ENCODE data around the gene ADSS1.
A peak's percentile ranks its signal among the peaks of the same experiment; 100 is the strongest.

ADSS1 gene

DNA sequence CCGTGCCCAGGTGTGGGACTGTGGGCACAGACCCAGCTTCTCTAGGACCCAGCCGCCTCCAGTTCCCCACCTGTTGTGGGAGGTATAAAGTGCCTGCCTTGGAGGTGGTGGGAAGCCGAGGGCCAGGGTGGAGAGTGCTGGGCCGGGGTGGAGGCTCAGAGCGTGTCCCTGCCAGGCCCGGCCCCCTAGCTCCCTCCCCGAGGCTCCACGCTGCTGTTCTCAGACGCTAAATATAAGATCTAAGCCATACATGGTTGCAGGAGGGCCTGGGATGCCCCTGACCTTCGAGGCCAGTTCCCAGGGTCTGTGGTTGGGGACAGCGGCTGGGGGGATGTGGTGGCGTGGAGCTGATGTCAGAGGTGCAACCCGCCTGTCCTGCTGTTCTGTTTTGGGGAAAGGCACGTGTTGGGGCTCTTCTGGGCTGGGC, 23.8 kb upstream of the ADSS1 start:
- DNase-seq: no peak

DNA sequence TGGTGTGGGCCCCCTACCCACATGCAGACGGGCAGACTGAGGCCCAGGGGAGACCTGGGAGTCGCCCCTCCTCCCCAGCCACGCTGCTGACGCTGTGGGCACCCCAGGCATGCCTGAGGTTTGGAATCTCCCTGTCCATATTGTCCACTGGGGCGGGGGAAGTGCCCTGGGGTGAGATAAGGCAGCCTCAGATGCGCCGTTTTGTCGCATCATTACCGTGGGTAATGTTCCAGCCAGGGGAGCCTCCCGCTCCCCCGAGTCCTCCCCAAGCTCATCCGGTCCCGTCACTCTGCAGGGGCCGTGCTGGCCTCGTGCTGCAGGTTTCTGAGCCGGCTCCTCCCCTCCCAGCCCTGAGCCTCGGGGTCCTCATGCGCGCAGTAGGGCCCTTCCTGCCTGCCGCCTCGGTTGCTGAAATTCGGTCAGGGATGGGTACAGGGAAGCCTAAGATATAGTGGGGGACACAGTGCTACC, 23.2 kb upstream of the ADSS1 start:
- DNase-seq: no peak

DNA sequence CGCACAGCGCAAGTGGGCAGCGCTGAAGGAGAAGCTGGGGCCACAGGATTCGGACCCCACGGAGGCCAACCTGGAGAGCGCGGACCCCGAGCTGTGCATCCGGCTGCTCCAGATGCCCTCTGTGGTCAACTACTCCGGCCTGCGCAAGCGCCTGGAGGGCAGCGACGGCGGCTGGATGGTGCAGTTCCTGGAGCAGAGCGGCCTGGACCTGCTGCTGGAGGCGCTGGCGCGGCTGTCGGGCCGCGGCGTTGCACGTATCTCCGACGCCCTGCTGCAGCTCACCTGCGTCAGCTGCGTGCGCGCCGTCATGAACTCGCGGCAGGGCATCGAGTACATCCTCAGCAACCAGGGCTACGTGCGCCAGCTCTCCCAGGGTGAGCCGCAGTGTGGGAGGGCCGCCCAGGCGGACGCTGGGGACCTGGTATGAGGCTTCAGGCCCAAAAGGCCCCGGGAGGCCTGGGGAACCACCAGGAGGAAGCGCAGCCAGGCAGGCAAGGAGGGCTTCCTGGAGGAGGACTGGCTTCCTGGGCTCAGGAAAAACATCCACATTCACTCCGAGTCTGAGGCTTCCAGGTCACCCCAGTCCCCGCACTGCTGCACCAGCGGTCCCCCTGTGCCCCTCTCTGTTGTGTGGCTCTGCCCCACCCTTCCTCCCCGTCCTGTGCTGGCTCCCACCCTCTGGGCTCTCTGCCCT, 22.5 kb upstream of the ADSS1 start:
- DNase-seq: no peak

DNA sequence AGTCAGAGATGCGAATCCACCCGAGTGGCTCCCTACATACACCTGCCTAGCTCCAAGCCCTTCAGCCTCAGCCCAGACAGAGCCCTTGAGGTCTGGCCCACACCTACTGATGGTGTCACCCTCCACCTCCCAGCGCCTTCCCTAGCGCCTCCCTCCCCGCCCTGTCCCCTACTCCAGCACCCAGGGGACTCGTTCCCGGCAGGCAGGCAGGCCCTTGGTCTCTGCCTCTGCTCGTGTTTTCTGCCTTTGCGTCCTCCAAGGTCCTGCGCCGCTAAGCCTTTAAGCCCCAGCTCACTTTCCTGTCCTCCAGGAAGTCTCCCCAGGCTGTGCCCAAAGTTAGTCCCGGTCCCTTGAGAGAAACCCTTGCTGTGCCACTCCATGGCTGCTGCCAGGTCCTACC, 21.9 kb upstream of the ADSS1 start:
- no peak for DNase-seq

DNA sequence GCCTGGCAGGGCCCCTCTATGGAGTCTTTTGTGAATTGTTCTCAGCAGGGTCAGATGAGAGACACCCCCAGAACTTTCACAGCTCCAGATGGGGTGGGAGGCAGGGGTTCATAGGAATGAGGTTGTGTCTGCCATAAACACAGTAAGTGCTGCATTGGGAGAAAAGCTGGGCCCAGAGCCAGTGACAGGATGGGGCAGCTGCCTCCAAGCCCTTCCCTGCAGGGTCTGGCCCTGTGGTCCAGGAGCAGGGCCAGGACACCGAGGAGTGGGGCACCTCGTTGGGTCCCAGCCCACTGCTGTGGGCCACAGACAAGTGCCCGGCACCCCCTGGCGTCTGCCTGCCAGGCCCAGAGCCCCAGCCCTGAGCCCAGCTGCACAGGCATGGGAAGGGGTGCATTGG, 21.4 kb upstream of the ADSS1 start:
- DNase-seq: no peak

DNA sequence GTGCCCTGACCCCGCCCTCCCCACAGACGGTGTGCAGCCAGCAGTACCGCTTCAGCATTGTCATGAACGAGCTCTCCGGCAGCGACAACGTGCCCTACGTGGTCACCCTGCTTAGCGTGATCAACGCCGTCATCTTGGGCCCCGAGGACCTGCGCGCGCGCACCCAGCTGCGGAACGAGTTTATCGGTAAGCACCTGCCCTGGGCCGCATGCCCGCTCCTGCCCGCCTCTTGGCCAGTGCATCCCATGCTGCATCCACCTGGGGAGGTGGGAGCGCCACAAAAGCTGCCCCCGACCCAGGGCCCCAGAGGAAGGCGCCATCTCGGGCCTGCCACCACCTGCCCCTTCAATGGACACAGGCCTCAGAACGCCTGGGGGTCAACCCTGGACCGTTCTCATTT, 20.8 kb upstream of the ADSS1 start:
- DNase-seq: no peak

DNA sequence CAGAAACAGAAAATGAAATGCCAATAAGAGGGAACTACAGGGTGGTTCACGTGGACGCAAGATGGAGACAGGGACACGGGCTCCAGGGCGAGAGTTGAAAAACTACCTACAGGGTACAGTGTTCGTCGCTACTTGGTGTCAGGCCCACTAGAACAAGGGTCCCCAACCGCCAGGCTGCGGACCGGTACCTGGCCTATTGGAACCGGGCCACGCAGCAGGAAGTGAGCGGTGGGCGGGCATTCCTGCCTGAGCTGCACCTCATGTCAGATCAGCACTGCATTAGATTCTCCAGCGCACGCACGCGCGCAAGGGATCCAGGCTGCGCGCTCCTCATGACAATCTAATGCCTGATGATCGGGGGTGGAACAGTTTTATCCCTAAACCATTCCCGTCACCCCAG, 19.8 kb upstream of the ADSS1 start:
- no peak for DNase-seq

DNA sequence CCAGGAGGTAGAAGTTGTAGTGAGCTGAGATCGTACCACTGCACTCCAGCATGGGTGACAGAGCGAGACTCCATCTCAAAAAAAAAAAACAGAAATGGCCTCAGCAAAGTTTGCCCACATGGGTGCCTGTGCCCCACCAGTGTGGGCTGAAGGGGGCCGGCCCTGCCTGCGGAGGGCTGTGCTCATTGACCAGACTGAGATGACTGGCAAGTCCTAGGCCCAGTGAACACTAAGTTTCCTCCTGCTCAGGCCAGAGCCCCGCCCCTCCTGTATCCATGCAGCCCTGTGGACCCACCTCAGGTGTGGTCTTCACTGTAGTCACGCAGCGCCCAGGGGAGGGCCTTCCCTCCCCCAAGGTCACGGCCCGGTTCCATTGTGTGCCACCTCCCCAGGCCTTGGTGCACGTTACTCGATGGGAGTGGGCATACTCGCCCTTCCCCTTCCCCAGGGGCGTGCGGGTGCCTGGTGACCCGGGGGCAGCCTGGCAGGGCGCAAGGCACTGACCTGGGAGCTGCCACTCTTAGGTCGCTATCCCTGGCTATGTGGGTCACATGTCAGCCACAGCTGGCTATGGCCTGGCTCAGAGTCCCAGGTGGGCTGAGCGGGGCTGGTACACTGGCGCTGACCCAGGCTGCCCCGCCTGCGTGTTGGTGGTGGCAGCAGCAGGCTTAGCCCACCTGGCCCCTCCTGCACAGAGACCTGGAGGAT, 18.5 kb upstream of the ADSS1 start:
- DNase-seq: peak; percentile 28

DNA sequence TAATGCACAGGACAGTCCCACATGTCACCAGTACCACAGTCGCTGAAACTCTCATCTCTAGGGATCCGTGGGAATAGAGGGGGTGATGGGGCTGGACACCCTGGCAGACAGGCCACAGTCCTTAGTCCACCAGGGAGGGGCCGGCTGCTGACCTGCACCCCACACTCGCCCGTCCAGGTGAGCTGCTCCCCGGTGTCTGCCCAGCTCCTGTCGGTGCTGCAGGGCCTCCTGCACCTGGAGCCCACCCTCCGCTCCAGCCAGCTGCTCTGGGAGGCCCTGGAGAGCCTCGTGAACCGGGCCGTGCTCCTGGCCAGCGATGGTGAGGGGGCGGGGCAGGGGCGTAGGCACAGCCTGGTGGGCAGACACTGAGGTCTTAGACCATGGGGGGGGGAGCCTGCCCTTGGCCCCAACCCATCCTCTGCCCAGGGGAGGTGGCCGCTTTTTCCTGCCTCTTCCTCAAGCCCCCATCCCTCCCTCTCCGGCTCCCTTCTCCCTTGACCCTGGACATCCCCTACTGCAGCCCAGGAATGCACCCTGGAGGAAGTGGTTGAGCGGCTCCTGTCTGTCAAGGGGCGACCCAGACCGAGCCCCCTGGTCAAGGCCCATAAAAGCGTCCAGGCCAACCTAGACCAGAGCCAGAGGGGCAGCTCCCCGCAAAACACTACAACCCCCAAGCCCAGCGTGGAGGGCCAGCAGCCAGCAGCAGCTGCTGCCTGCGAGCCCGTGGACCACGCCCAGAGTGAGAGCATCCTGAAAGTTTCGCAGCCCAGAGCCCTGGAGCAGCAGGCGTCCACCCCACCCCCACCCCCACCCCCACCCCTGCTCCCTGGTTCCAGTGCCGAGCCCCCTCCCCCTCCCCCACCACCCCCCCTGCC, 17.1 kb upstream of the ADSS1 start:
- DNase-seq: peak; percentile 26

DNA sequence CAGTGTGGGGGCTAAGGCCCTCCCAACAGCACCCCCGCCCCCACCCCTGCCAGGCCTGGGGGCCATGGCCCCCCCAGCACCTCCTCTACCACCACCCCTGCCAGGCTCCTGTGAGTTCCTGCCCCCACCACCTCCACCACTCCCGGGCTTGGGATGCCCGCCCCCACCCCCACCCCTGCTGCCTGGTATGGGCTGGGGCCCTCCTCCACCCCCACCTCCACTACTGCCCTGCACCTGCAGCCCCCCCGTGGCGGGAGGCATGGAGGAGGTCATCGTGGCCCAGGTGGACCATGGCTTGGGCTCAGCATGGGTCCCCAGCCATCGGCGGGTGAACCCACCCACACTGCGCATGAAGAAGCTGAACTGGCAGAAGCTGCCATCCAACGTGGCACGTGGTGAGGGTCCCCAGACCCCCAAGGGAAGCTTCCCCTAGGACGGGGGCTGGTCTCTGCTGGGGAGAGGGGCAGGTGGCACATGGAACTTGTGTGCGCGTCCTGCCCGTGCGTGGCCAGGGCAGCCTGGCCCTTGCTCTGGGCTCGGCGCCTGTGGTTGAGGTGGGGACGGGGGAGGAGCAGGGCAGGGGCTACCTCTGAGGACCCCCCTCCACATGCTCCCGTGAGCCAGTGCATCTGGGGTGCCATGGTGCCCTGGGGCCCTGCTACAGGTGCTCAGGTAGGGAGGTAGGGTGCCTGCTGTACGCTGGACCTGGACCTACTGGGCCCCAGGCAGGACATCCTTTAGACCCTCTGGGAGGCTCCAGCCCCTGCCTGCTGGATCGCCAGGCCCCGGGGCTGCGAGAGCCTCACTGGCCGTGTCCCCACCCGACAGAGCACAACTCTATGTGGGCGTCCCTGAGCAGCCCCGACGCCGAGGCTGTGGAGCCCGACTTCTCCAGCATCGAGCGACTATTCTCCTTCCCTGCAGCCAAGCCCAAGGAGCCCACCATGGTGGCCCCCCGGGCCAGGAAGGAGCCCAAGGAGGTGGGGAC, 16.1 kb upstream of the ADSS1 start:
- no peak for DNase-seq

DNA sequence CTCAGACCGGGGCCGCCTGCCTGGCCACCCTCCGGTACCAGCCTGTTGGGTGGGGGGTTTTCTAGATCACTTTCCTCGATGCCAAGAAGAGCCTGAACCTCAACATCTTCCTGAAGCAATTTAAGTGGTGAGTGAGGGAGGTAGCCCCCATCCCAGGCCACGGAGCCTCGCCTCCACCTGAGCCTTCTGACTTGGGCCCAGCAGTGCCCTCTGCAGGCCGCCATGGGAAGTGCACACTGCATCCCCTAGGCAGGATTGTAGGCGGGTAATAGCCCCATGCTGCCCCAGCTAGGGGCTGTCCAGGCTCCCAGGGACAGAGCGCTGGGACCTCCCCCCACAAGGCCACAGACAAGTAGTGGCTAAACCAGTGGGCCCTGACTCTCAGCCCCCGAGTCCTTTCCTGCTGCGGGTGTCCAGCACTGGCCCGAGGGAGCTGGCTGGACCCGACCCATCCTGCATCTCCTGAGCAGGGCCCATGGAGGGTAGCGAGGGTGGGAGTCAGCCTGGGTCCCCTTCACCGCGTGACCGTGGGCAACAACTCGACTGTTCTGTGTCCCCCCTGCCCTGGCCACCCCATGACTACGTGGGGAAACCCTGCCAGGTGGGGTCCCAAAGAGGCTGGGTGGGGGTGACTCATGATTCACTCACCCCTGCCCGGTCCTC, 15.3 kb upstream of the ADSS1 start:
- peak; percentile 64 for DNase-seq

DNA sequence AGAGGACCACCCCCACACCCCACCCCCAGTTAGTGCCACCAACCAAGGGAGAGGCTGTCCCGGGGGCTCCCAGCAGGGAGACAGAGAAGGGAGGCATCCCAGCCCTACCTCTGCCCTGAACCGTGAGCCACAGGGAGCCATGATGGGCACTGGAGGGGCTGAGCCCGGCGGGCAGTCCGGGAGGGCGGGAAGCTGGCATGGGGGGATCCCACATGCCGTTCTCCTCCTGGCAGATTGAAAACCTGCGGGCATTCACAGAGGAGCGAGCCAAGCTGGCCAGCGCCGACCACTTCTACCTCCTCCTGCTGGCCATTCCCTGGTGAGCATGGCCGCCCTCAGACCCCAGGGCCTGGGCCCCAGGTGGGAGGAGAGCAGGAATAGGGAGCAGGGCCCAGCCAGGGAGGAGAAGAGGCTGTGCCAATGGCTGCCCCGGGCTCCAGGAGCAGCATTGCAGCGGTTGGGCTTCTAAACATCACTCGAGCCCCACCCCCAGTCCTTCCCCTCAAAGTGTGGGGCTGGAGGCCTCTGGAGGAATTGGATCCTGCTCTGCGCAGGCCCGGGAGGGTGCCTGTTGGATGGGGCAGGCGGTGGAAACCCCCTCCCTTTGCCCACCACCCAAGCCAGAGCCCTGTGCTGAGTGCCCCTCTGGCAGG, 14.5 kb upstream of the ADSS1 start:
- DNase-seq: no peak

DNA sequence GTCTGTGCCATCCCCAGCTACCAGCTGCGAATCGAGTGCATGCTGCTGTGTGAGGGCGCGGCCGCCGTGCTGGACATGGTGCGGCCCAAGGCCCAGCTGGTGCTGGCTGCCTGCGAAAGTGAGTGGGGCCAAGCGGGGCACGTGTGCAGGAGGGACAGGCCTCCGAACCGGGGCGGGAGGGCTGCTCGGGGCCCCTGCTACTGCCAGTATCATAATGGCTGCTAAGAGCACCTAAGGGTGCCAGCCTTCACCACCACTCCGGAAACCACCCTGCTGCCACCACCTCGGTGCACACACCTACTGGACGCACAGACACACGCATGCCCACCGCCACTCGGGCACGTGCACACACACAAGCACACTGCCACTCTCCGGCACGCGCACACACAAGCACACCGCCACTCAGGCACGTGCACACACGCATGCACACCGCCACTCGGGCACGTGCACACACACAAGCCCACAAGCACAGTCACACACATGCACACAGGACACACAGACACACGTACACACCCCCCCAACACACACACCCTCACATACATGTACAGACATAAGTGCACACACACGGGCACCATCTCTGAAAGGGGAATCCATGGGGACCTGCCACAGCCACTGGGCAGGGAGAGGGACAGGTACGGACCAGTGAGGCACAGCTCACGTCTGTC, 13.8 kb upstream of the ADSS1 start:
- DNase-seq: no peak

DNA sequence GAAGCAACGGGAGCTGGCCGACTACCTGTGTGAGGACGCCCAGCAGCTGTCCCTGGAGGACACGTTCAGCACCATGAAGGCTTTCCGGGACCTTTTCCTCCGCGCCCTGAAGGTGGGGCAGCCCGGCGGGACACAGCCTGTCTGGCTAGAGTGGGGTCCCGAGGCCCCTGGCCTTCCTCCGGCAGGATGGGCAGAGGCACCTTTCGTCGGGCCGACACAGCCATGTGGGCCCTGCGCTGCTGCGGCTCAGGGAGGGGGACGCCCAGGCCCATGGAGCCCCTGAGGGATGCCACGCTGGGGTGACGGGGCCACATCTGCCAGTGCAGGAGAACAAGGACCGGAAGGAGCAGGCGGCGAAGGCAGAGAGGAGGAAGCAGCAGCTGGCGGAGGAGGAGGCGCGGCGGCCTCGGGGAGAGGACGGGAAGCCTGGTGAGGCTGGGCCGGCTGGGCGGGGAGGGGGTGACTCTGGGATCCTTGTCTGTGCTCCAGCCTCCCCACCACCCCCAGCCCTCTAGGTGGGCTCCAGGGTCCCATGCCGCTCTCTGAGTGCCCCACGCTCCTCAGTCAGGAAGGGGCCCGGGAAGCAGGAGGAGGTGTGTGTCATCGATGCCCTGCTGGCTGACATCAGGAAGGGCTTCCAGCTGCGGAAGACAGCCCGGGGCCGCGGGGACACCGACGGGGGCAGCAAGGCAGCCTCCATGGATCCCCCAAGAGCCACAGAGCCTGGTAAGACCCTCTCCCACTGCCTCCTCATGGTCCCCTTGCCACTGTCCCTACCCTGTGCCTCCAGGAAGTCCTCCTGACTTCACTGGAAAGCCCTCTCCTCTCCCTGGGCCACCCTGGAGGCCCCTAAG, 10.9 kb upstream of the ADSS1 start:
- no peak for DNase-seq

DNA sequence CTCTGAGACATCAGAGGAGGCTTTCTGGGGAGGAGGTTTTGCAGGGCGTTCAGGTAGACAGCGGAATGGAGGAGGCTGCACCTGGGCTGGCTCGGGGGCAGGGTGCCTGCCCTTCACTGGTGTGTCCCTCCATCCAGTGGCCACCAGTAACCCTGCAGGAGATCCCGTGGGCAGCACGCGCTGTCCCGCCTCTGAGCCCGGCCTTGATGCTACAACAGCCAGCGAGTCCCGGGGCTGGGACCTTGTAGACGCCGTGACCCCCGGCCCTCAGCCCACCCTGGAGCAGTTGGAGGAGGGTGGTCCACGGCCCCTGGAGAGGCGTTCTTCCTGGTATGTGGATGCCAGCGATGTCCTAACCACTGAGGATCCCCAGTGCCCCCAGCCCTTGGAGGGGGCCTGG, 10.0 kb upstream of the ADSS1 start:
- DNase-seq: no peak

DNA sequence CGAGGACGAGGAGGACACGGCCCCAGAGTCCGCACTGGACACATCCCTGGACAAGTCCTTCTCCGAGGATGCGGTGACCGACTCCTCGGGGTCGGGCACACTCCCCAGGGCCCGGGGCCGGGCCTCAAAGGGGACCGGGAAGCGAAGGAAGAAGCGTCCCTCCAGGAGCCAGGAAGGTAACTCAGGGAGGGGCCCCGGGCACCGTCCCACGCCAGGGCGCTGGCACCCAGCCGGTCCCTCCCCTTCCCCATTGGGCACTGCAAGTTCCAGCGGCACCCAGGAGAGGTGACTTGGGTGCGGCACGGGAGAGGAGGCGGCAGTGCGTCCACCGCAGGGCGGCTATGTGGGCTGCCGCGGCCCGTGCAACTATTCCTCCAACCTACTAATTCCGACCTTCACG, 9.3 kb upstream of the ADSS1 start:
- DNase-seq: no peak

DNA sequence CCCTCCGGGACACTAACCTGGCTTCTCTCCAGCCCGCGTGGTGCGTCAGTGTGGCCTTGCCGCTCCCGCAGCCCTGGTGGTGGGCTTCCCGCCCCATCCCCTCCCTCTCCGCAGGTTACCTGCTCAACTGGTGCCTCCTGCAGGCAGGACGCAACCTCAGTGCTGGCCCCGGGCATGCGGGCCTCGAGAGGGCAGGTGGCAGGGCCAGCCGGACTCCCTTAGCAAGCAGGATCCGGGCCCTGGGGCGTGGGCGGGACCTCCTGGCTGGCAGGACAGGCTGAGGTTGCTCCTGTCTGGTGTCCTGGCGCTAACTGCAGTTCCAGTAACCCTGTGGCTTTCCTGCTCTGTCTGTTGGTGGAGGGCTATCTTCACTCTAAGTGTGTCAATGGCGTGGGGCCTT, 8.6 kb upstream of the ADSS1 start:
- DNase-seq: no peak

DNA sequence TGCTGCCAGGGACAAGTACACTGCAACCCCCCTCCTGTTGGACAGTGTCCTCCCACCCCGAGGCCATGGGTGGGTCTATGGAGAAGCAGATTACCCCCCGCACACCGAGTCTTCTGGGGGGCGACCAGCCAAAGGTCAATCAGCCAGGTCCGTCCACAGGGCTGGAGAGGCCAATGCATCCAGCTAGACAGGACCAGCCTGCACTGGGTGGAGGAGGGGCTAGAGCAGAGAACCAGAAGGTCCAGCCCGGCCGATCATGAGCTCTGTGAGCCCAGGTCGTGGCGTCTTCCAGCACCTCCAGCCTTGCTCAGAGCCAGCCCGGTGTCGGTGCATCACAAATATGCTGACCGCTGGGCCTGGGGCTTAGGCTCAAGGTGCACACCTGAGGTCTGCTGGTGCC, 8.2 kb upstream of the ADSS1 start:
- no peak for DNase-seq

DNA sequence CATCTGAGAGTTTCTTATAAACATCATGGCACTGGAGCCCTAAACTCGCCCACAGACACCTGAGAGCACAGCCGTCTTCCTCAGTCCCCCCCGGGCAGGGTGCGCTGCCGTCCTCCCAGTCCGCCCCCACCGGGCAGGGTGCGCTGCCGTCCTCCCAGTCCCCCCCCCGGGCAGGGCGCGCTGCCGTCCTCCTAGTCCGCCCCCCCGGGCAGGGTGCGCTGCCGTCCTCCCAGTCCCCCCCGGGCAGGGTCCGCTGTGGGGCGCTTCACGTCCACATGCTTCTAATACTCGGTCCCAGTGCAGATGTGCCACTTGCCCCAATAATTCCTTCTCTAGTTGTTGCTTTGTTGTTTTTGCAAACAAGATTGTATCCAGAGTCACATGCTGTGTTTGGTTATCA, 6.9 kb upstream of the ADSS1 start:
- DNase-seq: no peak

DNA sequence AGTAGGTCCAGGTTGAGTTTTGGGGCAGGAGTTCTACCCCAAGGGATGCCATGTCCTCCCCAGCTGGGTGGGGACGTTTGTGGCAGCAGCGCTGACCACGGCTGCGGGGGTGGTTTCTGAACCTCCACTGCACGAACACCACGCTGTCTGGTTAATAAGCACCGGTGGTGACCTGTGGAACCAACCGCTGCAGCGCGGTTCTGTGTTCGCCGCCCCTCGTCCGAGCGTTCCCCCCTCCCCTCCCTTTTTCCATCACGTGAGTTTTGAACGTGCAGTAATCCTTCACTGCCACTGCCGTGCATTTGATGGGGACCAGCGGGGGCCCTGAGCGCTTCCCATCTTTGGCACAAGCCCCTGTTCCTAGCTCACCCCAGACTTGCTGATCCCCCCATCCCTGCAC, 6.4 kb upstream of the ADSS1 start:
- no peak for DNase-seq
